GM10248 (cell line): Measurements from ENCODE around the gene CAVIN4.

Experiments
- CTCF ChIA-PET: fragments of 300-600 bp; sonication (Branson Sonifier 250); formaldehyde crosslinking; extraction: SDS; loops from one replicate; lab custom pipeline; 2021; ENCODE audit warnings: antibody characterized with exemption; lab: Yijun Ruan, JAX
- POLR2A ChIA-PET: fragments of 350-650 bp; sonication (Branson Sonifier 250); formaldehyde crosslinking; extraction: SDS; loops from one replicate; lab custom pipeline; 2020; ENCODE audit warnings: antibody characterized with exemption; lab: Yijun Ruan, JAX
- DNase-seq: peaks from one replicate; pipeline ENCODE4 v3.0.0; 2012; ENCODE audit errors: extremely low spot score
- TF ChIP-seq, protein P1 (sequence below): IDR thresholded peaks from 2 replicates; pipeline ENCODE4 v1.5.1; 2012; ENCODE audit warnings: mild to moderate bottlenecking, low read depth; ENCODE audit errors: extremely low read depth, missing control alignments, control extremely low read depth

The CAVIN4 gene, protein sequence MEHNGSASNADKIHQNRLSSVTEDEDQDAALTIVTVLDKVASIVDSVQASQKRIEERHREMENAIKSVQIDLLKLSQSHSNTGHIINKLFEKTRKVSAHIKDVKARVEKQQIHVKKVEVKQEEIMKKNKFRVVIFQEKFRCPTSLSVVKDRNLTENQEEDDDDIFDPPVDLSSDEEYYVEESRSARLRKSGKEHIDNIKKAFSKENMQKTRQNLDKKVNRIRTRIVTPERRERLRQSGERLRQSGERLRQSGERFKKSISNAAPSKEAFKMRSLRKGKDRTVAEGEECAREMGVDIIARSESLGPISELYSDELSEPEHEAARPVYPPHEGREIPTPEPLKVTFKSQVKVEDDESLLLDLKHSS

DNA sequence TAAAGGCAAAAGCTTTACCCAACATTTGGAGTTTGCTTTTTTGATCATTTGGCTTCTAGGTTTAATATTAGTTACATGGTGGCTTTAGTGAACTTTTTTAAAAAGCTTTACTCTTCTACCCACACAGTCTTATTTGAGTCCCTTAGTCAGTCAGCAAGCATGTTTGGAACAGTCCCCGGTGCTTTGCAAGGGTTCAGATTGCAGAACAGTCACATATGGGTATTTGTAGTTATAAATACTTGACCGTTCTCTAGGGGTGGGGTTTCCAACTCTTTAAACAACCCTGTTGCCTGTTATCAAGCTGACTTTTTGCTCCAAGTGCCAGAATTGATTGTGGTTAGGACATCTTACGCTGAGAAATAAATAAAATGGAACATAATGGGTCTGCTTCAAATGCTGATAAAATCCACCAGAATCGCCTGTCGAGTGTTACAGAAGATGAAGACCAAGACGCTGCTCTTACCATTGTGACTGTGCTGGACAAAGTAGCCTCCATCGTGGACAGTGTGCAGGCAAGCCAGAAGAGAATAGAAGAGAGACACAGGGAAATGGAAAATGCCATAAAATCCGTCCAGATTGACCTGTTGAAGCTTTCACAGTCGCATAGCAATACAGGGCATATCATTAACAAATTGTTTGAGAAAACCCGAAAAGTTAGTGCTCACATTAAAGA, at the start of gene CAVIN4:
Gene CAVIN4, plus strand, starts transcription at position 304 of the 673 bp plus-strand sequence. Its CDS starts 65 bp downstream, at position 369.
- TF ChIP-seq, protein P1, sequence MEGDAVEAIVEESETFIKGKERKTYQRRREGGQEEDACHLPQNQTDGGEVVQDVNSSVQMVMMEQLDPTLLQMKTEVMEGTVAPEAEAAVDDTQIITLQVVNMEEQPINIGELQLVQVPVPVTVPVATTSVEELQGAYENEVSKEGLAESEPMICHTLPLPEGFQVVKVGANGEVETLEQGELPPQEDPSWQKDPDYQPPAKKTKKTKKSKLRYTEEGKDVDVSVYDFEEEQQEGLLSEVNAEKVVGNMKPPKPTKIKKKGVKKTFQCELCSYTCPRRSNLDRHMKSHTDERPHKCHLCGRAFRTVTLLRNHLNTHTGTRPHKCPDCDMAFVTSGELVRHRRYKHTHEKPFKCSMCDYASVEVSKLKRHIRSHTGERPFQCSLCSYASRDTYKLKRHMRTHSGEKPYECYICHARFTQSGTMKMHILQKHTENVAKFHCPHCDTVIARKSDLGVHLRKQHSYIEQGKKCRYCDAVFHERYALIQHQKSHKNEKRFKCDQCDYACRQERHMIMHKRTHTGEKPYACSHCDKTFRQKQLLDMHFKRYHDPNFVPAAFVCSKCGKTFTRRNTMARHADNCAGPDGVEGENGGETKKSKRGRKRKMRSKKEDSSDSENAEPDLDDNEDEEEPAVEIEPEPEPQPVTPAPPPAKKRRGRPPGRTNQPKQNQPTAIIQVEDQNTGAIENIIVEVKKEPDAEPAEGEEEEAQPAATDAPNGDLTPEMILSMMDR: no peak

DNA sequence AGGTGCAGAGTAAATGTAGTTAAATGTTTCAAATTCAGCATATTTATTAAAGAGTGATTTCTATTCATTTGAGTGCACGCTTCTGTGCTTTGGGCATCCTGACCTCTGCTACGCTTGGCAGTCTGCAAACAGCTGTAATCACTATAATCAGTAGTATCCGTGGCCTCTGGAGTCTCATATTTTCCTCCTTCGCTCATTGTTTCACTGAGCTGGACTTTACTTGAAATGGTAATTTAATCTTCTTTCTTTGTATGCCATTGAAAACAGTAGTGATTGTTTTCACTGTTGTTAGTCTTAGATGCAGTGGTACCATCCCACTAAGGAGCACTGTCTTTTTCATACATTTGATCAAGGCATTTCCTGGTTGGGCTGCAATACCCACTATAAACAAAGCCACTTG, 43.5 kb upstream of the CAVIN4 start:
- CTCF ChIA-PET: no interaction called here
- DNase-seq: no peak
- TF ChIP-seq, protein P1: no peak
- POLR2A ChIA-PET: no interaction called here

More for the DNA sequence above, at the start of gene CAVIN4:
- ChIA-PET POLR2A (no interaction called here), CTCF (interaction anchor here (0.9 to 2.9 kb wide), 6 partner anchors 11 to 81 kb away, joined by 3 to 9 read pairs (median 4); no protein-coding TSS in a partner anchor)
- DNase-seq: no peak

DNA sequence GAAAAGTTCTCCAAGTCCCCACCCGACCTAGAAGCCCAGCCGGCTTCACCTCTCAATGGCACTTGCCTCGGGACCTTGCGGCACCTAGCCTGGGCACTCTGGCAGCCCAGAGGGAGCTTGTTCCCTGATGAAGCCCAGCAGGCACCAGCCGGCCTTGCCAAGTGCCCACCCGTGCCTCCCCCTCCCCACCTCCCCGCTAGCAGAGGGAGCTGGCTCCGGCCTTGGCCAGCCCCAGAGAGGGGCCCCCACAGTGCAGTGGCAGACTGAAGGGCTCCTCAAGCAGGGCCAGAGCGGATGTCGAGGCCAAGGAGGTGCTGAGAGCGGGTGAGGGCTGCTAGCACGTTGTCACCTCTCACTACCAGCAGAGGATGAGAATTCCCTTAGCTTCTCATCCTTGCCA, 37.6 kb upstream of the CAVIN4 start:
- CTCF ChIA-PET: interaction anchor here (0.8 to 2.1 kb wide), 6 partner anchors 8 to 119 kb away, joined by 3 to 10 read pairs (median 3); no protein-coding TSS in a partner anchor
- POLR2A ChIA-PET: no interaction called here
- TF ChIP-seq, protein P1: no peak
- DNase-seq: no peak

DNA sequence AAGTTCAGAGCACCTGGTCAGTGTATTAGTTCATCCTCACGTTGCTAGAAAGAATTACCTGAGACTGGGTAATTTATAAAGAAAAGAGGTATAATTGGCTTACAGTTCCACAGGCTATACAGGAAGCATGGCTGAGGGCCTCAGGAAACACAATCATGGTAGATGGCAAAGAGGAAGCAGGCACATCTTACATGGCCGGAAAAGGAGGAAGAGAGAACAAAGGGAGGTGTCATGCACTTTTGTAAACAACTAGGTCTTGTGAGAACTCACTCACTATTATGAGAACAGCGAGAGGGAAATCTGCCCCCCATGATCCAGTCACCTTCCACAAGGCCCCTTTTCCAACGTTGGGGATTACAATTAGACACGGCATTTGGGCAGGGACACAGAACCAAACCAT, 28.8 kb upstream of the CAVIN4 start:
- TF ChIP-seq, protein P1: no peak
- ChIA-PET POLR2A (no interaction called here), CTCF (interaction anchor here (1.8 kb wide), 2 partner anchors 10 to 13 kb away, joined by 6 to 10 read pairs; no protein-coding TSS in a partner anchor)
- no peak for DNase-seq

DNA sequence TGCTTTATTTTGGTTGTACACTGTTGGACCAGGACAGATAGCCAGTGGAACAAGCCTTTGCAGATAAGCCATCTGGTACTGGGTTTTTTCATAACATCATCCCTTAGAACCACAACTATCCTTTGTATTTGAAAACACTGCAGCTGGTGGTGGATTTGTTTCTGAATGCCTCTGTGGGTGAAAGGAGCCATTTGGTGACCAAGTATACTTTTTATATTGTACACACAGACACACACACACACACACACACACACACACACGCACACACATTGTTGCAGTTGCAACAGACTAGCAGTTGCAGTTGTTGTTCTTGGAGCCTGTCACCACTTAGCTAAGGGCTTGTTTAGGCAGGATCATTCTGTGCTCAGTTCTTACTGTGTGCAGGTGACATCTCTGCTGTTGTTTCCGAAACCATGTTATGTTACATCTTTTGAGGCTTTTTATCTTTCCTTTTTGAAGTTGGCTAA, 22.9 kb upstream of the CAVIN4 start:
- ChIA-PET POLR2A (no interaction called here), CTCF (interaction anchor here (1.7 to 2.9 kb wide), 2 partner anchors 20 to 46 kb away, joined by 6 to 9 read pairs; no protein-coding TSS in a partner anchor)
- TF ChIP-seq, protein P1: no peak
- DNase-seq: no peak

DNA sequence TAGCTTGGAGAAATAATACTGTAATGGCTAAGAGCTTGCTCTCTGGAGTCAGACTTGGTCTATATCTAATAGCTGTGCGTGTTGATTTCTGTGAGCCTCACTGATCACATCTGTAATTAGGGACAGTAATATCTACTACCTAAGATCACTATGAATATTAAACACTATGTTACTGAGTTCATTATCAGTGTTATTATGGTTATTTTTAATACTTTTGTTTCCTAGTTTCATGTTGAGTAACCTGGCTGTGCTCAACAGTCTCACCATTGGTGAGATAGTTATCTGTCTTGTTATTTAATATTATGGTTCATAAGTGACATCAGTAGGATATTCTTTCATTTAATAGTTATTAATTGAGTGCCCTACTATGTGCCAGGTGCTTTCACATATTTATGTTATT, 22.4 kb upstream of the CAVIN4 start:
- POLR2A ChIA-PET: no interaction called here
- no peak for DNase-seq
- CTCF ChIA-PET: interaction anchor here (1.1 to 2.9 kb wide), 3 partner anchors 13 to 46 kb away, joined by 4 to 9 read pairs (median 6); no protein-coding TSS in a partner anchor
- TF ChIP-seq, protein P1: no peak
